DOHH2 (cell line): ENCODE results near the gene NIN.

ENCODE experiments used
- CTCF ChIP-seq: fragments of 200-600 bp; sonication (generic); IDR thresholded peaks from one replicate; pipeline ENCODE4 v1.5.1; 2014; ENCODE audit warnings: antibody characterized with exemption, mild to moderate bottlenecking, low read depth, low read length; ENCODE audit not compliant: poor library complexity, severe bottlenecking
- EZH2phosphoT487 ChIP-seq: fragments of 200-600 bp; sonication (generic); IDR thresholded peaks from 2 replicates; pipeline ENCODE4 v1.6.1; 2017; ENCODE audit warnings: borderline replicate concordance, mild to moderate bottlenecking, antibody characterized with exemption, low read length, moderate library complexity, mixed read lengths

GRCh38 chr14:50831726-50832168 lies 785 bp upstream of the NIN start:
- TF ChIP-seq CTCF (no peak), EZH2phosphoT487 (no peak)
